HG03060 (cell line): Measurements from ENCODE around the gene CDC42BPB.
A peak's percentile ranks its signal among the peaks of the same experiment; 100 is the strongest.

Source experiments
- ATAC-seq: cut with Tn5 transposase; IDR thresholded peaks from one replicate; pipeline ENCODE4 v1.9.1; 2021; ENCODE audit warnings: low read depth, moderate number of reproducible peaks; ENCODE audit not compliant: unreplicated experiment

Gene CDC42BPB

DNA sequence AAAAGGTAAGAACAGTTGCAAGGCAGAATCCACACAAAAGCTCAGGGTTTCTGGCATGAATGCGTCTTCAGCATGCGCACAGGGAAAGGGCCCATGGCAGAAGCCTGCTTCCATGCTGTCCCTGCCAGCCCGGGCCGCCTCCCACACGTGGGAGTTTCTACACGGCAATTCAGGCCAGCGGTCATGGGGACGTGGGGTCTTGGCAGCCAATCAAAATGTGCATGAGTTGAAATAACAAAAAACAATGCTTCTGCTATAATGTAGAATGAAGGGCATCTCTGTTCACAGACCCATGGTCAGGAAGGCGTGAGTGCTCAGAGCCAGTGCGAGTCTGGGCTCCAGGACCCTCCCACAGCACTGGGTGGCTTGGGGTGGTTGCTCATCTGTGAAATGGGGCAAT lies 106.3 kb downstream of the CDC42BPB start:
- no peak for ATAC-seq

- no peak for ATAC-seq
Measured at GRCh38 chr14:102949801-102950451, 107.4 kb downstream of the CDC42BPB start.

DNA sequence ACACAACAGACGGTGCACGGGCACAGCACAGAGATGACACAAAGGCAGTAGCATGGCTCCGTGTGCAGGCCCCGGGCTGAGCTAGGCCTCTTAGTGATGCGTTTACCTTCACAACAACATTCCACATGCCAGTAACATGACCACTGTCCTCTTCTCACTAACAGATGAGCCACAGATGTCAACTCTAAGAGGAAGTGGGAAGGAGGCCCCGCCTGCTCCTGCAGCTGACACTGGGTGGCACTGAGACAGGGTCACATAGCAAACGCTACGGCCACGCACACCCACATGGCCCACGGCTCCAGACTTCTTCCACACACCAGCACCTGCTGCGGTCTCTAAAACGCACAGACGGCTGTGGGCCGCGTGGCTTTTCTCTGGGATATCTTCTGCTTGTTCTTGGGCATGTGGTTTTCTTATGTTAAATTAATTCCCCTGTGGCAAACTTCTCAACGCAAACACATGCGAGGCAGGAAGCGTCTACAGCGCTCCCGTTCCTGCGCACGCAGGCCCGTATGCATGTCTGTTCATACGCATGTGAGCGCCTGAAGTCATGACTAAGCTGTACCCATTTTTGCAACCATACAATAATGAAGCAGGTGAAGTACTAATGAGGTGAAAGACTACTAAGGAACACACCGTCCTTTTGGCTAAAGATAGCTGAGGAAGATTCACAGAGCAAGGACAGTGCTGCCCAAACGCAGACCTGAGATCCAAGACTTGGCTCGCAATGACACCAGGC lies 108.1 kb downstream of the CDC42BPB start:
- ATAC-seq = peak; percentile 54

DNA sequence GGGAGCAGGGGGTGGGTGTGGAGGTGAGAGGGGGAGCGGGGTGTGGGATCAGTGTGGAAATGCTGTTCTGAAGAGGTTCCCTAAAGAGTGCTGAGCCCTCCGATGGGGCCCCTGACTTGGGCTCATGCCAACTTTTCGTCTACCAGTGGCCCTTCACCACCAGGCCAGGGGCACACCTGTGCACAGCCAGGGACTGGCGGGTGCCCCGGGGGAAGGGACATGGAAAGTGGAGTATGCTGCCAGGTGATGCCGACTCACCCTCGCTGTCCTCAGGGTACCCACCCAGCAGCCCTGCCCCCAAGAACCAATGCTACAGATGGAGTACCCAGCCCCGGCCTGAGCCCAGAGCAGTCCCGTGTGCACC lies 108.7 kb downstream of the CDC42BPB start:
- ATAC-seq = no peak

DNA sequence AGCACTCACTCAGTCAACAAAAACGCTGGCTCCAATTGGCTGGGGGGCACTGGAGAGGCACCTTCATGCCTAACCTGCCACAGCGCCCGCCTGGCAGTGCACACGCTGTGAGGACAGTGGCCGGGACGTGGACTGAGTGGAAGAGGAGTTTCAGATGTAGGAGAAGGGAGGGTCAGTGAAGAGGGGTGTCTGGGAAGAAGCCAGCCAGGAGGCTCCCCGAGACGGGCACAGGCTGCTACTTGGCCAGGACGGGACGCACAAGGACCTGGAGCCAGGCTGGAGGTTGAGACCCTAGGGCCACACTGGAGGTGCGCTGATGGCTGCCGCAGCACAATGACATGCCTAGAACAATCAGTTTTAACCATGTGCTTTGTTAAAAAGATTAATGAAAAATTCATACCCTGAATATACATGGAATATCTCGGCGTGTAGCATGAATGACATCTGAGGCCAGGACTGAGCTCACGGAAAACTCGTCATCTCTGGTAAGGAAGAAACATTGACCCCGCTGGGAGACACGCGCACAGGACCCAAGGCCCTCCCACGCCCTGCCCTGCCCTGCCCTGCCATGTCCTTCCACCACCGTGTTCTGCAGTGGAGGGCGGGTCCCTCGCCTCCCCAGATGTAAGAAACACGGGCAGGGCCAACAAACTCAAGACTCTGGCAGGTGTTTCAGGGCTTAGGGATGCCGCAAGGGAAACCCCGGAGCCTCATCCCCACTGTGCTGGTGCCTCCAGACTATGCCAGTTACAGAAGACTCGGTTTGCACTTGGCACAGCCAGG lies 109.8 kb downstream of the CDC42BPB start:
- no peak for ATAC-seq

DNA sequence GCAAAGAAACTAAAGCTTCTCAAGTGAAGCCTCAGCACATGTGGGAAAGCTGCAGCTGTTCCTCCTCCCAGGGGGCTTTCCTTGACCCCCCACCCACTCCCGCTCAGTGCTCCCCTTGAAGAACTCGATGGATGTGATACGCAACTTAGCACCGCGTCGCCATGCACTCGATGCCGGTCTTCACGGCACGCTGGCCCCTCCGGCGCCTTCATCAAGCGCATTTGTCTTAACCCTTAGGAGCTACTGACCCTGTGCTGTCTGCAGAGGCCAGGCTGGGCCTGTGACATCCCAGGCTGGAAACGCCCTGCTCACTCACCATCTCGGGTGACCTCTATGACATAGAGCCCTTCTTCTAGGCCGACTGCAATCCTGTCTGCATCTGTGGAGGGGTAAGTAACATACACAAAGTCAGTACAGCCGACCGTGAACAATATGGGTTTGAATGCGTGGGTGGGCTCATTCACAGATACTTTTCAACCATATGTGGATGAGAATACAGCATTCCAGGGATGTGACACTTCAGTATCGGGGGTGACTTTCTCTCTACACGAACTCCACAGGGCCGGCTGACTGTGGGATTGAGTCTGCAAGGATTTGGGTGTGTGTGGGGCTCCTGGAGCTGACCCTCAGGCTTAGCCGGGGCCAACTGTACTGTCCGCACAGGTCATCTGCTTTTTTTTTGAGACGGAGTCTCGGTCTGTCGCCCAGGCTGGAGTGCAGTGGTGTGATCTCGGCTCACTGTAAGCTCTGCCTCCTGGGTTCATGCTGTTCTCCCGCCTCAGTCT lies 111.8 kb downstream of the CDC42BPB start:
- ATAC-seq = no peak

DNA sequence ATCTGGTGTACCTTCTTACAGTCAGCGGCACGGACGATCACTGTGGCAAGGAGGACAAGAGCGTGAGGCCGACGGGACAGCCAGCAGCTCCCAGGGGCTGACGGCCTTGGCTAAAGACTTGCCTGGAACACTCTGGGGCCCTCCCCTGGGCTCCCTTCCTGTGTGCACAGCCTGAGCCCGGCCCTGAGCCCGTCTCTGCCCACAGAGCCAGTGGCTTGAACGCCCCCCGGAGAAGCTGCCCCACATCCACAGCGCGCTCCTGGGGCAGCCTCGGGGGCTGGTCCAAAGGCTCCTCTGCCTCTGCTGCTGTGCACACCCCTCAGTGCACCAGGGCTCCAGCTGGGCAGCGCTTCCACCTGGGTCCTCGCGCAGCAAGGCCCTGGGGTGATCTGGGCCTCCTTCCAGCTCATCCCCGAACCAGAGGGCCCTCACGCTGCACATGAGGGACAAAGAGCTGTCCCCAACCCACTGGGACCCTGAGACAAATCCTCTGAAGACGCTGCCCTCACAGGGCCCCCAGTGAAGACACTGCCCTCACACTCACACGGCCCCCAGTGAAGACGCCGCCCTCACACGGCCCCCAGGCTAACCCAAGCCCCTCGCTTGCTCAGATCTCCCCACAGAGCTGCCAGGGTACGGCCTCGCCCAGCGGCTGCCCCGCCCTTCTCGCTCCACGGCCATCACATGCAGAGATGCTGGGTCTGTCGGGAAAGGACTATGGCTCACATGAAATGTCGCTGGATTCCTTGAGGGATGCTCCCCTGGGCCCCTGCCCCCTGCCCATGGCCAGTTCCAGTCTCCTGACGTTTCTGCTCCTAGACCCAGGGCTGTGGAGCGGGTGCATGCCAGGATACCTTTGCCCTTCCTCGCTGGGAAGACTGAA lies 112.7 kb downstream of the CDC42BPB start:
- ATAC-seq = no peak

GRCh38 chr14:102943979-102944378 lies 113.4 kb downstream of the CDC42BPB start:
- no peak for ATAC-seq

DNA sequence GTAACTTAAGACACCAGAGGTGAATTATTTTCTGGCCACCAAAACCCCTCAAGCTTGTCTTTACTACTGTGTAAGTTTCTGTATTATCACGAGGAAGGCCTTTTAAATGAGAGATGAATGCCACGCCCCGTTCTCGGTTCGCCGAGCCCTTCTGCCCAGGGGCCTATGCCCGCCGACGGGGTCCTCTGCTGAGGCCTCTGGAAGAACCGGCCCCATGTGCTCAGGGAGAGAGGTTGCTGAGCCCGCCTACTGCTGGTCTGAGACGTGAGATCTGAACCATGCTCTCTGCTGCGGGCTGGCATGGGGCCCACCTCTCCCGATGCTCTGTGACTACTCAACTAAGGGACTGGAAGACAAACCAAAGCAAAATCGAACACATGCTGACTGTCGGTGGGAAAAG lies 113.9 kb downstream of the CDC42BPB start:
- no peak for ATAC-seq

GRCh38 chr14:102942069-102942468 lies 115.3 kb downstream of the CDC42BPB start:
- no peak for ATAC-seq

GRCh38 chr14:102941419-102942011 lies 115.8 kb downstream of the CDC42BPB start:
- no peak for ATAC-seq

- ATAC-seq = no peak
Measured at GRCh38 chr14:102940729-102941362, 116.5 kb downstream of the CDC42BPB start.

GRCh38 chr14:102939820-102940561 lies 117.4 kb downstream of the CDC42BPB start:
- ATAC-seq = no peak

- no peak for ATAC-seq
Measured at GRCh38 chr14:102939329-102939728, 118.0 kb downstream of the CDC42BPB start.

GRCh38 chr14:102938191-102938590 lies 119.2 kb downstream of the CDC42BPB start:
- ATAC-seq = no peak

GRCh38 chr14:102937331-102938175 lies 119.8 kb downstream of the CDC42BPB start:
- ATAC-seq = no peak

- no peak for ATAC-seq
Measured at GRCh38 chr14:102935756-102936155, 121.6 kb downstream of the CDC42BPB start.
